Osteocyte (in vitro differentiated cells): ENCODE results near the gene PTK7. TPM values are rescaled to one million over a fixed set of nuclear protein-coding genes. Genes with fewer than 3 reads are reported as not detected.

Experiments used
- DNase-seq: peaks from one replicate; pipeline ENCODE4 v3.0.0; 2021; ENCODE audit warnings: mixed read lengths; ENCODE audit not compliant: unreplicated experiment; ENCODE audit errors: extremely low spot score
- H3K27ac Mint-ChIP-seq: one replicate; pipeline ENCODE4 v1.8.0; 2021; ENCODE audit warnings: mild to moderate bottlenecking, mixed read lengths; ENCODE audit not compliant: unreplicated experiment
- H3K27me3 Mint-ChIP-seq: one replicate; pipeline ENCODE4 v1.8.0; 2021; ENCODE audit warnings: mixed read lengths; ENCODE audit not compliant: unreplicated experiment
- H3K36me3 Mint-ChIP-seq: one replicate; pipeline ENCODE4 v1.8.0; 2021; ENCODE audit warnings: mixed read lengths; ENCODE audit not compliant: unreplicated experiment
- H3K4me1 Mint-ChIP-seq: one replicate; pipeline ENCODE4 v1.8.0; 2021; ENCODE audit warnings: mixed read lengths; ENCODE audit not compliant: unreplicated experiment
- H3K4me3 Mint-ChIP-seq: one replicate; pipeline ENCODE4 v1.8.0; 2021; ENCODE audit warnings: mild to moderate bottlenecking, moderate library complexity, mixed read lengths; ENCODE audit not compliant: unreplicated experiment
- H3K9me3 Mint-ChIP-seq: one replicate; pipeline ENCODE4 v1.8.0; 2021; ENCODE audit warnings: mixed read lengths; ENCODE audit not compliant: unreplicated experiment
- CTCF ChIP-seq: fragments of 200-600 bp; sonication (generic); IDR thresholded peaks from 2 replicates; pipeline ENCODE4 v1.5.0; 2021; ENCODE audit warnings: antibody characterized with exemption, mild to moderate bottlenecking, moderate library complexity
- total RNA-seq: library from RNA; stranded (reverse); gene quantifications from 2 replicates; pipeline ENCODE4 v1.2.1, GENCODE V29; 2021

PTK7 gene
- total RNA-seq, 1 donor from 2014 or later = 183 TPM

GRCh38 chr6:43189776-43190304 is 113.7 kb downstream of the PTK7 start:
- Mint-ChIP-seq H3K4me3 (no peak overlapping the region), H3K27ac (no peak overlapping the region), H3K27me3 (no peaks in the 10 kb centered on the region), H3K9me3 (no peaks in the 10 kb centered on the region), H3K4me1 (no peaks in the 10 kb centered on the region), H3K36me3 (peaks cover 26% of the 10 kb centered on the region)
- no peak for DNase-seq
- no peak for TF ChIP-seq CTCF

GRCh38 chr6:43192911-43193310 is 116.8 kb downstream of the PTK7 start:
- H3K36me3 Mint-ChIP-seq = peaks cover 36% of the 10 kb centered on the region
- TF ChIP-seq CTCF = no peak
- H3K27me3 Mint-ChIP-seq = no peaks in the 10 kb centered on the region
- H3K9me3 Mint-ChIP-seq = no peaks in the 10 kb centered on the region
- no peak overlapping the region for H3K4me3 Mint-ChIP-seq
- H3K27ac Mint-ChIP-seq = no peak overlapping the region
- no peaks in the 10 kb centered on the region for H3K4me1 Mint-ChIP-seq
- no peak for DNase-seq

- Mint-ChIP-seq H3K27ac (no peak overlapping the region), H3K4me3 (no peak overlapping the region)
These were observed 117.8 kb downstream of the PTK7 start for GRCh38 chr6:43193929-43194328.

GRCh38 chr6:43196337-43196736 is 120.2 kb downstream of the PTK7 start:
- Mint-ChIP-seq H3K4me1 (no peaks in the 10 kb centered on the region), H3K36me3 (peaks cover 41% of the 10 kb centered on the region), H3K4me3 (no peak overlapping the region), H3K27me3 (no peaks in the 10 kb centered on the region), H3K9me3 (no peaks in the 10 kb centered on the region), H3K27ac (no peak overlapping the region)
- no peak for TF ChIP-seq CTCF
- DNase-seq = no peak

More at GRCh38 chr6:43193929-43194328, 117.8 kb downstream of the PTK7 start:
- no peak for TF ChIP-seq CTCF
- Mint-ChIP-seq H3K27me3 (no peaks in the 10 kb centered on the region), H3K4me1 (no peaks in the 10 kb centered on the region), H3K36me3 (peaks cover 32% of the 10 kb centered on the region), H3K9me3 (no peaks in the 10 kb centered on the region)
- DNase-seq = no peak

GRCh38 chr6:43199912-43200311 is 123.8 kb downstream of the PTK7 start:
- H3K4me3 Mint-ChIP-seq = no peak overlapping the region
- DNase-seq = no peak
- H3K9me3 Mint-ChIP-seq = no peaks in the 10 kb centered on the region
- H3K4me1 Mint-ChIP-seq = no peaks in the 10 kb centered on the region
- no peak overlapping the region for H3K27ac Mint-ChIP-seq
- H3K36me3 Mint-ChIP-seq = peaks cover 31% of the 10 kb centered on the region
- H3K27me3 Mint-ChIP-seq = no peaks in the 10 kb centered on the region
- no peak for TF ChIP-seq CTCF
